8988T (cell line): ENCODE measurements around the gene GSDMA.
"Not testable (repeated sequence)": the region's sequence is repeated elsewhere in the genome, so short reads cannot be mapped to it uniquely, and the experiment has no call there.

ENCODE experiments used
- DNase-seq: peaks from one replicate; pipeline ENCODE4 v3.0.0; 2011

The GSDMA gene

DNA sequence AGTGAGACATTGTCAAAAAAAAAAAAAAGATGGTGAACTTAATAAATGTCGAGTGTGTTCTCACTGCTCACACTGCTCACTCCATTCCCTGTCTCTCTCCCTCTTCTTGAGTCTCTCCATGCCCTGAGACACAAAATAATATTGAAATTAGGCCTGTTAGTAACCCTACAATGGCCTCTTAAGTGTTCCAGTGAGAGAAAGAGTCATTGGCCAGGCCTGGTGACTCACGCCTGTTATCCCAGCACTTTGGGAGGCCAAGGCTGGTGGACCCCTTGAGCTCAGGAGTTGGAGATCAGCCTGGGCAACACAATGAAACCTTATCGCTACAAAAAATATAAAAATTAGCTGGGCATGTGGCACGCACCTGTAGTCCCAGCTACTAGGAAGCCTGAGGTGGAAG, 36.3 kb downstream of the GSDMA start:
- no peak for DNase-seq

DNA sequence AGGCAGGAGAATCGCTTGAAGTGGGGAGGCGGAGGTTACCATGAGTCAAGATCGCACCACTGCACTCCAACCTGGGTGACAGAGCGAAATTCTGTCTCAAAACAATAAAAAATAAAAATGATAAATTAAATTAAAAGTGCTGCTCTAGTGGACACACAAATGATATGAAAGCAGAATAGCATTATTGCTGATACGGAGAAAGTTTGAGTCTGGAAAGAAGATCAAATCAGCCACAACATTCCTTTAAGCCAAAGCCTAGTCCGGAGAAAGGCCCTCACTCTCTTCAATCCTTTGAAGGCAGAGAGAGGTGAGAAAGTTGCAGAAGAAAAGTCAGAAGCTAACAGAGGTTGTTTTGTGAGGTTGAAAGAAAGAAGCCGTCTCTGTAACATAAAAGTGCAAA, 37.4 kb downstream of the GSDMA start:
- DNase-seq, result no peak

DNA sequence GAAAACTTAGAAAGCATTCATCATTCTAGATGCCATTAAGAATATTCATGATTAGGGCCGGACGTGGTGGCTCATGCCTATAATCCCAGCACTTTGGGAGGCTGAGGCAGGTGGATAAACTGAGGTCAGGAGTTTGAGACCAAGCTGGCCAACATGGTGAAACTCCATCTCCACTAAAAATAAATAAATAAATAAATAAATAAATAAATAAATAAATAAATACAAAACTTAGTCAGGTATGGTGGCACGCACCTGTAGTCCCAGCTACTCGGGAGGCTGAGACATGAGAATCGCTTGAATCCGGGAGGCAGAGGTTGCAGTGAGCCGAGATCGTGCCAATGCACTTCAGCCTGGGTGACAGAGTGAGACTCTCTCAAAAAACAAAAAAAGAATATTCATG, 38.5 kb downstream of the GSDMA start:
- not testable (repeated sequence) for DNase-seq

DNA sequence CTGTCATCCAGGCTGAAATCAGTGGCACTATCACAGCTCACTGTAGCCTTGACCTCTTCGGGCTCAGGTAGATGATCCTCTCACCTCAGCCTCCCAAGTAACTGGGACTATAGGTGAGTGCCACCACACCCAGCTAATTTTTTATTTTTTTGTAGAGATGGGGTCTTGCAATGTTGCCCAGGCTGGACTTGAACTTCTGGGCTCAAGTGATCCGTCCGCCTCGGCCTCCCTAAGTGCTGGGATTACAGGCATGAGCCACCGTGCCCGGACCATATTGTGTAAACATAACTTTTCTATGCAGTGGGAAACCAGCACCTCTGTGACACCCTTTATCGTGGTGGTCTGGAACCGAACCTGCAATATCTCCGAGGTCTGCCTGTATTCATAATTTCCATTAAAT, 41.3 kb downstream of the GSDMA start:
- DNase-seq, result no peak

DNA sequence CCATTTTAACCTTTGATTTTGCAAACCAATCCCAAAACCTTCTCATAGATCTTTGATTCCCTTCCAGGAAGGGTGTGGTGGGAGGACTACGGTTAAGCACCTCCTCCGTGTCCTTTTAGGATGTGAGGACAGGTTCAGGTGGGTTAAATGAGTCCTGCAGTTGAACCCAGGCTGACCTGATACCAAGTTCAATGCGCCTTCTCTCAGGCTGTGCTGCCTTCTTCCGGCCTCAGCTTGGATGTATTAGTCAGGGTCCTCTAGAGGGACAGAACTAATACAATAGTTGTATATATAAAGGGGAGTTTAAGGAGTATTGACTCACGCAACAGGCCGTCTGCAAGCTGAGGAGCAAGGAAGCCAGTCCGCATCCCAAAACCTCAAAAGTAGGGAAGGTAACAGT, 41.9 kb downstream of the GSDMA start:
- DNase-seq, result no peak

DNA sequence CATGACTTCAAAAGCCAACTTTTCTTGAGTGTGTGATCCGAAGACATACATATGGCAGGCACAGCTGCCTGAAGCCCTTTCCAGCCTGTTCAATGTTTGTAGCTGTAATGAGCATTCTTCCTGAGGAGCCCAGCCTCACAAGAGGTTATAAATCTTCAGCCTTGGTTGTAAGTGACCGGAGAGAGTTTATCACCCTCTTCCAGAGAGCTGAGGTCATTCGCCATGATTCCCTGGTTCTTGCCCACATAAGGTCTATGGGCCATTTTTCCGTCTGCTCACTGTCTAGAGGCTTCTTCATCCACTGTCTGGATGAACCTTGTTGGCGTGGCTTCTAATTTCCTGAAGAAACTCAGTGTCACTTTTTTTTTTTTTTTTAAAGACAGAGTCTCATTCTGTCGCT, 42.7 kb downstream of the GSDMA start:
- no peak for DNase-seq

DNA sequence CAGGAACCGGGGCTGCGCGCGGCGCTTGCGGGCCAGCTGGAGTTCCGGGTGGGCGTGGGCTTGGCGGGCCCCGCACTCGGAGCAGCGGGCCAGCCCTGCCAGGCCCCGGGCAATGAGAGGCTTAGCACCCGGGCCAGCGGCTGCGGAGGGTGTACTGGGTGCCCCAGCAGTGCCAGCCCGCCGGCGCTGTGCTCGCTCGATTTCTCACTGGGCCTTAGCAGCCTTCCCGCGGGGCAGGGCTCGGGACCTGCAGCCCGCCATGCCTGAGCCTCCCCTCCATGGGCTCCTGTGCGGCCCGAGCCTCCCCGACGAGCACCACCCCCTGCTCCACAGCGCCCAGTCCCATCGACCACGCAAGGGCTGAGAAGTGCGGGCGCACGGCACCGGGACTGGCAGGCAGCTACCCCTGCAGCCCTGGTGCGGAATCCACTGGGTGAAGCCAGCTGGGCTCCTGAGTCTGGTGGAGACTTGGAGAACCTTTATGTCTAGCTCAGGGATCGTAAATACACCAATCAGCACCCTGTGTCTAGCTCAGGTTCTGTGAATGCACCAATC, 48.2 kb downstream of the GSDMA start:
- DNase-seq, result not testable (repeated sequence)

DNA sequence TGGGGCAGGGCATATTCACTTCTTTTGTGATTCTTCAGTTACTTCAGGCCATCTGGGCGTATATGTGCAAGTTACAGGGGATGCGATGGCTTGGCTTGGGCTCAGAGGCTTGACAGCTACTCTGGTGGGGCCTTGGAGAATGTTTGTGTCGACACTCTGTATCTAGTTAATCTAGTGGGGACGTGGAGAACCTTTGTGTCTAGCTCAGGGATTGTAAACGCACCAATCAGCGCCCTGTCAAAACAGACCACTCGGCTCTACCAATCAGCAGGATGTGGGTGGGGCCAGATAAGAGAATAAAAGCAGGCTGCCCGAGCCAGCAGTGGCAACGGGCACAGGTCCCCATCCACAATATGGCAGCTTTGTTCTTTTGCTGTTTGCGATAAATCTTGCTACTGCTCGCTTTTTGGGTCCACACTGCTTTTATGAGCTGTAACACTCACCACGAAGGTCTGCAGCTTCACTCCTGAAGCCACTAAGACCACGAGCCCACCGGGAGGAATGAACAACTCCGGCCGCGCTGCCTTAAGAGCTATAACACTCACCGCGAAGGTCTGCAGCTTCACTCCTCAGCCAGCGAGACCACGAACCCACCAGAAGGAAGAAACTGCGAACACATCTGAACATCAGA, 49.3 kb downstream of the GSDMA start:
- DNase-seq, result not testable (repeated sequence)

DNA sequence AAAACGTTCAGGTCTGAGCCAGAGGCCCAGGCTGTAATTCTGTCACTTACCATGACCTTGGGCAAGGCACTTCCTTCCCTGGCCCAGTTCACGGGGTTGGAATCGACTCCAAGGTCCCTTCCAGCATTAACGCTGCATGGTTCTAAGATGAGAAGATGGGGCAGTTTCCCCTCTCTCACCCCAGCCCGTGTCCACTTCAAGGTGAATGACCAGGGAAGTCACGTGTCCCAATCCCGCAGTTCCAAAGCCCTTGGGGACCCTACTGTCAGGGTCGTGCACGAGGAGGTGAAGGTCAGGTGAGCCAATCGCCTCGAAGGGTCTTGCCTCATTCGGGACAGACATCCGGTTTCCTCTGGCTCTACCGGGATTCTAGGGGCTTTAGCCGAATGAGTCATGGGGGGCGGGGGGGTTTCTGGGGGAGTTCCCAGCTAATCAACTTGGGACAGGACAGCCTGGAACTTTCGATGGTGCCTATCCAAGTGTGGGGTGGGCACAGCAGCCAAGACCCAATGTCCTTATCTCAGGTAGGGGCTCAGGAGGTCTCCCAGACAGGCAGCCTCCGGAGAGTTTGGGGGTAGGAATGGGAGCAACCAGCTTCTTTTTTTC, 51.7 kb downstream of the GSDMA start:
- DNase-seq, result no peak

DNA sequence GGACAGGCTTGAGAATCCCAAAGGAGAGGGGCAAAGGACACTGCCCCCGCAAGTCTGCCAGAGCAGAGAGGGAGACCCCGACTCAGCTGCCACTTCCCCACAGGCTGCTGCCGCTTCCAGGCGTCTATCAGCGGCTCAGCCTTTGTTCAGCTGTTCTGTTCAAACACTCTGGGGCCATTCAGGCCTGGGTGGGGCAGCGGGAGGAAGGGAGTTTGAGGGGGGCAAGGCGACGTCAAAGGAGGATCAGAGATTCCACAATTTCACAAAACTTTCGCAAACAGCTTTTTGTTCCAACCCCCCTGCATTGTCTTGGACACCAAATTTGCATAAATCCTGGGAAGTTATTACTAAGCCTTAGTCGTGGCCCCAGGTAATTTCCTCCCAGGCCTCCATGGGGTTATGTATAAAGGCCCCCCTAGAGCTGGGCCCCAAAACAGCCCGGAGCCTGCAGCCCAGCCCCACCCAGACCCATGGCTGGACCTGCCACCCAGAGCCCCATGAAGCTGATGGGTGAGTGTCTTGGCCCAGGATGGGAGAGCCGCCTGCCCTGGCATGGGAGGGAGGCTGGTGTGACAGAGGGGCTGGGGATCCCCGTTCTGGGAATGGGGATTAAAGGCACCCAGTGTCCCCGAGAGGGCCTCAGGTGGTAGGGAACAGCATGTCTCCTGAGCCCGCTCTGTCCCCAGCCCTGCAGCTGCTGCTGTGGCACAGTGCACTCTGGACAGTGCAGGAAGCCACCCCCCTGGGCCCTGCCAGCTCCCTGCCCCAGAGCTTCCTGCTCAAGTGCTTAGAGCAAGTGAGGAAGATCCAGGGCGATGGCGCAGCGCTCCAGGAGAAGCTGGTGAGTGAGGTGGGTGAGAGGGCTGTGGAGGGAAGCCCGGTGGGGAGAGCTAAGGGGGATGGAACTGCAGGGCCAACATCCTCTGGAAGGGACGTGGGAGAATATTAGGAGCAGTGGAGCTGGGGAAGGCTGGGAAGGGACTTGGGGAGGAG, 52.5 kb downstream of the GSDMA start, which contains the start of gene CSF3:
CSF3 (plus strand) TSS at position 436 of the 993 bp plus-strand sequence; CDS start at position 471, 35 bp downstream.
- DNase-seq, result no peak

DNA sequence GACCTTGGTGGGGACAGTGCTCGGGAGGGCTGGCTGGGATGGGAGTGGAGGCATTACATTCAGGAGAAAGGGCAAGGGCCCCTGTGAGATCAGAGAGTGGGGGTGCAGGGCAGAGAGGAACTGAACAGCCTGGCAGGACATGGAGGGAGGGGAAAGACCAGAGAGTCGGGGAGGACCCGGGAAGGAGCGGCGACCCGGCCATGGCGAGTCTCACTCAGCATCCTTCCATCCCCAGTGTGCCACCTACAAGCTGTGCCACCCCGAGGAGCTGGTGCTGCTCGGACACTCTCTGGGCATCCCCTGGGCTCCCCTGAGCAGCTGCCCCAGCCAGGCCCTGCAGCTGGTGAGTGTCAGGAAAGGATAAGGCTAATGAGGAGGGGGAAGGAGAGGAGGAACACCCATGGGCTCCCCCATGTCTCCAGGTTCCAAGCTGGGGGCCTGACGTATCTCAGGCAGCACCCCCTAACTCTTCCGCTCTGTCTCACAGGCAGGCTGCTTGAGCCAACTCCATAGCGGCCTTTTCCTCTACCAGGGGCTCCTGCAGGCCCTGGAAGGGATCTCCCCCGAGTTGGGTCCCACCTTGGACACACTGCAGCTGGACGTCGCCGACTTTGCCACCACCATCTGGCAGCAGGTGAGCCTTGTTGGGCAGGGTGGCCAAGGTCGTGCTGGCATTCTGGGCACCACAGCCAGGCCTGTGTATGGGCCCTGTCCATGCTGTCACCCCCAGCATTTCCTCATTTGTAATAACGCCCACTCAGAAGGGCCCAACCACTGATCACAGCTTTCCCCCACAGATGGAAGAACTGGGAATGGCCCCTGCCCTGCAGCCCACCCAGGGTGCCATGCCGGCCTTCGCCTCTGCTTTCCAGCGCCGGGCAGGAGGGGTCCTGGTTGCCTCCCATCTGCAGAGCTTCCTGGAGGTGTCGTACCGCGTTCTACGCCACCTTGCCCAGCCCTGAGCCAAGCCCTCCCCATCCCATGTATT, 53.5 kb downstream of the GSDMA start:
- no peak for DNase-seq

DNA sequence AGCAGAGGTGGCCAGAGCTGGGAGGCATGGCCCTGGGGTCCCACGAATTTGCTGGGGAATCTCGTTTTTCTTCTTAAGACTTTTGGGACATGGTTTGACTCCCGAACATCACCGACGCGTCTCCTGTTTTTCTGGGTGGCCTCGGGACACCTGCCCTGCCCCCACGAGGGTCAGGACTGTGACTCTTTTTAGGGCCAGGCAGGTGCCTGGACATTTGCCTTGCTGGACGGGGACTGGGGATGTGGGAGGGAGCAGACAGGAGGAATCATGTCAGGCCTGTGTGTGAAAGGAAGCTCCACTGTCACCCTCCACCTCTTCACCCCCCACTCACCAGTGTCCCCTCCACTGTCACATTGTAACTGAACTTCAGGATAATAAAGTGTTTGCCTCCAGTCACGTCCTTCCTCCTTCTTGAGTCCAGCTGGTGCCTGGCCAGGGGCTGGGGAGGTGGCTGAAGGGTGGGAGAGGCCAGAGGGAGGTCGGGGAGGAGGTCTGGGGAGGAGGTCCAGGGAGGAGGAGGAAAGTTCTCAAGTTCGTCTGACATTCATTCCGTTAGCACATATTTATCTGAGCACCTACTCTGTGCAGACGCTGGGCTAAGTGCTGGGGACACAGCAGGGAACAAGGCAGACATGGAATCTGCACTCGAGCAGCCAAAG, 54.7 kb downstream of the GSDMA start:
- no peak for DNase-seq

DNA sequence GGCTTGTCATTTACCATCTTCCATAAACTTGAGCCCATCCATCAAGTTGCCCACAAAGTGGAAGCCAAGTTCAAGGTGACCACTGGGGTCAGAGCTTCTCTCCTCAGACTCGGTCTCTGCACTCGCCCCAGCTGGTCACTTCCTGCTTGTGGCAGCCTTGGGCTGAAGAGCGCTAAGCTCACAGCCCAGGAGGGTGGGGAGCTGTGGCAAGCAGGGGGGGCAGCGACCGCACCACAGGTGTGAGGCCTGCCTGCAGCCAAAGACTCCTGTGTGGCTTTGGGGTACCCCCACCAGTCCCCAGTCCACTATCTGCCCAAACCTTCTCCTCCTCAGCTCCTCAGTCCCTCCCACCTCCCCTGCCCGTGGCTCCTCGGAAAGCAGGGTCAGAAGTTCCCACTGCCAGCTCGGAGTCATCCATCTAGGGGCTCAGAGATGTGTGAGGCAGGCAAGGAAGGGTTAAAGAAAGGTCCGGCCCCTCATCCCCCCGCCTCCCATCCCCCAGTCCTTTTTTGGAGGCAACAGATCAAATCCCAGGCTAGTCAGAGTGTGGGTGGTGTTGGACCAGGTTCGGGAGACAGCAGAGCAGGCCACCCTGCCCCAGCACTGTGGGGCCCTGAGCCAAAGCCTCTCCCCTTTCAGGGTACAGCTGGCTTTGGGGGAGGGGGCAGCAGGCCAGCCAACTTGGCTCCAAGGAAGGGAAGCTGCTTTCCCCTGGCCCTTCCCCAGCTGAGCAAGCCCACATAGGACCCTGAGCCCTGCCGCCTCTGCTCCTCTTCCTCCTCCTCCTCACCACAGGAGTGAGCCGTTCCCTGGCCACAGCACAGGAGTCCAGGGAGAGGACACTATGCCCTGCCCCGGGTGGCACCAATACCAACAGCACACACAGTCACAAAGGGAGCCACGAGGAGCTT, 55.7 kb downstream of the GSDMA start:
- no peak for DNase-seq

DNA sequence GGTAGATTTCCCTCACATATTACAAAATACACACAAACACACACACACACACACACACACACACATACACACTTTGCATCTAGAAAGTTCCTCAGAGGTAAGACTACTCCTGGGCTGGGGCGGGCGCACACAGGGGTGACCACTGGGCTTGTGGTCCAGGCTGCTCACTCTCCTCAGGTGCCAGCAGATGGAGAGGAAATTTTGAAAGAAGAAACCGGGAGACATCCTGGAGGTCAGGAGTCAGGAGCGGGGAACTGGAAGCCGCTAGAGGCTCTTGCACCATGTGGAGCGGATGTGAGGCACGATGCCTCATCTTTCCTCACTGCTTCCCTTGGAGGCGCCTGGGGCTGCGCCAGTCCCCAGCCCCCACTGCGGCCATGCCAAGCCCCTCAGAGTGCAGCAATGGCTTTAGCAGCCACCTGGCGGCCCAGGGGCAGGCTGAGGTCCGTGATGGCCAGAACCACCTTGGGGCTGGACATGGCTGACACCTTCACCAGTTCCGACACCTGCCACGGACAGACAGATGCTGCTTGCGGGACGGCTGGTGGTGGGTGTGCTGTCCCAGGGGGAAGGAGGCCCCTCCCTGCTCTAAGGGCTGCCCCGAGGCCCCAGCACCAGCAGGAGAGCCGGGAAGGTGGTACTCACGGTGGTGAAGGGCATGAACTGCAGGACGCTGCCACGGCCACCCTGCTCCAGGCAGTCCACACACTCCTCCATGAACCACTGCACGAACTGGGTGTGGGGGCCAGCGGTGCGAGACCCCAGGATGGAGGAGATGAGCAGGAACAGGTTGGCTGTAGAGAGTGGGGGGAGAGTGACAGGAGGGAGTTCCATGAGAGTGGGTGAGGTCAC, 56.6 kb downstream of the GSDMA start:
- DNase-seq, result no peak

DNA sequence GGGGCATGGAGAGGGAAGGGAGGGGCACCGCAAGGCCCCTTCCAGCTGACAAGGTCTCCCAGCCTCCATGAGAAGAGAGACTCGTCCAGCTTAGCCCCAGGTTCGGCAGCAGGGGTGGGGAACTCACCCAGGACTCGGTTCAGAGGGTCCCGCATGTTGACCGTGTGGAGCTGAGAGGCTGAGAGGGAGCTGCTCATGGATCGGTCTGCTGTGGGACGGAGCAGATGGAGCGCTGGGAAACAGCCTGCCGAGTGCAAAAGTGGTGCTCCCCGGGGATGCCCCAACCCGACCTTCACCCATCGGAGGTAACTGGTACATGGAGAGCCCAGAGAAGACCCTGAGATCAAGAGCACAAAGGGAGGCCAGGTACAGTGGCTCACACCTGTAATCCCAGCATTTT, 57.3 kb downstream of the GSDMA start:
- DNase-seq, result no peak

DNA sequence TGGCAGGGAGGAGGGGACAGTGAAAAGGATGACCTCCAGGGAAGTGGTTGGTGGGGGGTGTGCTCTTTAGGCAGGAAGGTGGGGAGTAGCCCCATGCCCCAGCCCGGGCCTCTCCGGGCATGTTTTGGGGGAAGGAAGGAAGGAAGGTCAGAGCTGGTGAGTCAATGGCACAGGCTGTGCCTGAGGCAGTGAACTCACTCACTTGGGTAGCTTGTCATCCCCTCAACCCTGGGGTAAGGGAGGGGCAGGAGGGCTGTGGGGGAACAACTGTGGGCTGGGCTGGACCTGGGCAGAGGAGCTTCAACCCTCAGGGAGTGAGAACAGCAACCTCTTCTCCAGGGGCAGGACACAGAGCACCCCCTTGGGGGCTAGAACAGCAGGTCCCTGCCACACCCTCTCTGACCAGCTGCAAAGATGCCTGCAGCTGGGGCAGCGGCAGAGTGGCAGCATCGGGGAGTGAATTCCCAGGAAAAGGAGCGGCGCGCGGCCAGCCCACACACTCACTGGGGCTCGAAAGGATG, 58.7 kb downstream of the GSDMA start:
- DNase-seq, result peak; percentile 74

DNA sequence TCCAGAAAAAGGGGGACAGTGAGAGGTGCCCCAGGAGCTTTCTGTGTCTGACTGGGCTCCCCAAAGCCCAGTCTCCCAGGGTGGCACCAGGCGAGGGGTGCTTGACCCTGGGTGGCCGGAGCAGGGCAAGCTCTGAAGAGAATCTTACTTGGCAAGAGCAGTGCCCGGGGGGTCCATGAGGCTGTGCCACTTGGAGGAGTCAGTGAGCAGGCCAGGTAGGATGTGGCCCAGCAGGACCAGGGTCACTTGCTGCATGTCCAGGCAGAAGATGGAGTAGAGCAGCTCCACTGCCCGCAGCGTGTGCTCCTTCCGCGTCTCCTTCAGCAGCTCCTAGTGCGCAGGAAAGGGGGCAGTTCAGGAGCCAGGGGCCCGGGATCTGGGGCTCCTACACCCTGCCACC, 59.7 kb downstream of the GSDMA start:
- no peak for DNase-seq

DNA sequence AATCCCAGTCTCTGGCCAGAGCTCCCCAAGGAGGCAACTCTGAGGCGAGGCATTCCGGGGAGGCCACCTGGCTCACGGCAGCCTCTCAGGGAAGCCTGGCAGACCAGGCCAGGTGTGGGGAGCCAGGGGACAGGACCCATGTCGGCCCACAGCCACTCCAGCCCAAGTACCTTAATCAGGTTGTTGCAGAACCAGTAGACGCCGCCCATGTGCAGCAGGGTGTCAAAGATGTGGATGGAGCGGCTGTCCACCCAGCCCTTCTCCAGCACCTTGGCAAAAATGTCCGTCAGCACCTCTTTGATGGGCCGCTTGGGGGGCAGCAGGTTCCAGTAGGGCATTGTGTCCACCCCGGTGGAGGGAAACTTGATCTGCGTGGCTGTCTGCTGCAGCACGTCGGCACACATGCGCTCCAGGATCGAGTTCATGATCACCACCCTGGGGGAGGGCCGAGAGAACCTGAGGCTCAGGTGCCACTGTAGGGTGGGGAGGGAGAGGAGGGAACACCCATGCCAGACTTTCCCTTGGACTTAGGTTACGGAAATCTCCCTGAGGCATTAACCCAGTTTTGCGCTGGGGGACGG, 60.2 kb downstream of the GSDMA start:
- no peak for DNase-seq
